HEK293T (cell line): ENCODE results near the gene TMPRSS5.

ENCODE experiments used
- ARNT ChIP-seq: fragments of 450-650 bp; IDR thresholded peaks from 2 replicates; pipeline ENCODE4 v1.6.1; 2017; ENCODE audit warnings: mild to moderate bottlenecking
- BHLHE40 ChIP-seq: fragments of 450-650 bp; IDR thresholded peaks from 2 replicates; pipeline ENCODE4 v1.6.1; 2016; ENCODE audit warnings: mild to moderate bottlenecking, moderate library complexity, borderline replicate concordance
- CTBP1 ChIP-seq: fragments of 450-650 bp; IDR thresholded peaks from 2 replicates; pipeline ENCODE4 v1.6.1; 2016; ENCODE audit warnings: borderline replicate concordance
- ELF4 ChIP-seq: fragments of 450-650 bp; IDR thresholded peaks from 2 replicates; pipeline ENCODE4 v1.6.1; 2017; ENCODE audit warnings: antibody characterized with exemption
- FOXA1 ChIP-seq: fragments of 450-650 bp; IDR thresholded peaks from 2 replicates; pipeline ENCODE4 v1.6.1; 2016; ENCODE audit warnings: mild to moderate bottlenecking
- FOXK2 ChIP-seq: fragments of 450-650 bp; IDR thresholded peaks from 2 replicates; pipeline ENCODE4 v1.6.1; 2016; ENCODE audit warnings: mild to moderate bottlenecking
- FOXM1 ChIP-seq: fragments of 450-650 bp; IDR thresholded peaks from 2 replicates; pipeline ENCODE4 v1.6.1; 2017; ENCODE audit warnings: mild to moderate bottlenecking, borderline replicate concordance
- HDGF ChIP-seq: fragments of 450-650 bp; IDR thresholded peaks from 2 replicates; pipeline ENCODE4 v1.6.1; 2017; ENCODE audit warnings: antibody characterized with exemption, borderline replicate concordance
- NFRKB ChIP-seq: fragments of 450-650 bp; IDR thresholded peaks from 2 replicates; pipeline ENCODE4 v1.6.1; 2016; ENCODE audit warnings: mild to moderate bottlenecking, moderate library complexity
- PKNOX1 ChIP-seq: fragments of 450-650 bp; IDR thresholded peaks from 2 replicates; pipeline ENCODE4 v1.6.1; 2016
- SP1 ChIP-seq: fragments of 450-650 bp; IDR thresholded peaks from 2 replicates; pipeline ENCODE4 v1.6.1; 2017
- SUZ12 ChIP-seq: fragments of 450-650 bp; IDR thresholded peaks from 2 replicates; pipeline ENCODE4 v1.6.1; 2016; ENCODE audit warnings: mild to moderate bottlenecking
- TARDBP ChIP-seq: fragments of 450-650 bp; IDR thresholded peaks from 2 replicates; pipeline ENCODE4 v1.6.1; 2016
- ZNF384 ChIP-seq: fragments of 450-650 bp; IDR thresholded peaks from 2 replicates; pipeline ENCODE4 v1.6.1; 2016

GRCh38 chr11:113670149-113670830 lies 35.8 kb downstream of the TMPRSS5 start:
- TF ChIP-seq FOXA1 (no peak), CTBP1 (no peak), SP1 (no peak), BHLHE40 (no peak), SUZ12 (no peak), TARDBP (no peak), NFRKB (no peak), ELF4 (no peak), PKNOX1 (no peak), FOXK2 (no peak), FOXM1 (no peak), ZNF384 (no peak), HDGF (no peak), ARNT (no peak)
